HUES48 (cell line): ENCODE data around the gene DUSP15.
"Not testable (repeated sequence)": the region's sequence is repeated elsewhere in the genome, so short reads cannot be mapped to it uniquely, and the experiment has no call there.

ENCODE experiments used
- H3K27ac ChIP-seq: one replicate; pipeline ENCODE4 v1.7.0; 2013; ENCODE audit warnings: low read depth, low read length, inconsistent platforms
- H3K27me3 ChIP-seq: 2 replicates; pipeline ENCODE4 v1.6.1; 2013; ENCODE audit warnings: mild to moderate bottlenecking, low read length; ENCODE audit not compliant: control insufficient read depth, insufficient read depth
- H3K36me3 ChIP-seq: 2 replicates; pipeline ENCODE4 v1.6.1; 2013; ENCODE audit warnings: low read length; ENCODE audit not compliant: control insufficient read depth, insufficient read depth
- H3K4me1 ChIP-seq: 2 replicates; pipeline ENCODE4 v1.6.1; 2013; ENCODE audit warnings: mild to moderate bottlenecking, low read length; ENCODE audit not compliant: control insufficient read depth, insufficient read depth
- H3K4me3 ChIP-seq: 2 replicates; pipeline ENCODE4 v1.5.1; 2013; ENCODE audit warnings: mild to moderate bottlenecking, low read depth, low read length
- H3K9ac ChIP-seq: 2 replicates; pipeline ENCODE4 v1.6.1; 2013; ENCODE audit warnings: mild to moderate bottlenecking, low read depth, low read length, moderate library complexity
- H3K9me3 ChIP-seq: 2 replicates; pipeline ENCODE4 v1.6.1; 2013; ENCODE audit warnings: low read length; ENCODE audit not compliant: control insufficient read depth, insufficient read depth

The DUSP15 gene

GRCh38 chr20:31817461-31817860 is 52.9 kb downstream of the DUSP15 start:
- H3K9ac ChIP-seq = no peak overlapping the region
- no peaks in the 10 kb centered on the region for H3K27me3 ChIP-seq
- peaks cover 10% of the 10 kb centered on the region; the same call in 1 of the 2 replicates for H3K4me1 ChIP-seq
- no peaks in the 10 kb centered on the region for H3K36me3 ChIP-seq
- H3K9me3 ChIP-seq = no peaks in the 10 kb centered on the region
- no peak overlapping the region for H3K27ac ChIP-seq
- H3K4me3 ChIP-seq = no peak overlapping the region

DNA sequence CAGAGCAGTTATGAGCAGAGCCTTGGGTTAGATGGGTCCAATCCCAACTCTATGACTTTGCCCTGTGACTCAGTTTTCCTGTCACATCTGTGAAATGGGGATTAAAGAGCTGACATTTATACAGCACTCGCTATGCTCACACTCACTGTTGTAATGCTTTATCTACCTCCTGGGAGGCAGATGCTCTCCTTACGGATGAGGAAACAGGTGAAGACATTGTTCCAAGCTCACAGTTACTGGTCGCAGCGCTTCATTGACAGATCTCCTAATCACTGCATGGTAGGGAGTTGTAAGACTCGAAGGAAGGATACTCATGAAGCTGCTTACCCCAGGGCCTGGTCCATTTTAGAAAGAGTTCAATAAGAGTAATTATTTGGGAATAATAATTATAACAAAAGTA is 54.1 kb downstream of the DUSP15 start:
- Histone ChIP-seq H3K9ac (no peak overlapping the region), H3K36me3 (no peaks in the 10 kb centered on the region), H3K4me3 (no peak overlapping the region), H3K27ac (no peak overlapping the region), H3K9me3 (no peaks in the 10 kb centered on the region), H3K27me3 (no peaks in the 10 kb centered on the region), H3K4me1 (peaks cover 10% of the 10 kb centered on the region; the same call in 1 of the 2 replicates)

DNA sequence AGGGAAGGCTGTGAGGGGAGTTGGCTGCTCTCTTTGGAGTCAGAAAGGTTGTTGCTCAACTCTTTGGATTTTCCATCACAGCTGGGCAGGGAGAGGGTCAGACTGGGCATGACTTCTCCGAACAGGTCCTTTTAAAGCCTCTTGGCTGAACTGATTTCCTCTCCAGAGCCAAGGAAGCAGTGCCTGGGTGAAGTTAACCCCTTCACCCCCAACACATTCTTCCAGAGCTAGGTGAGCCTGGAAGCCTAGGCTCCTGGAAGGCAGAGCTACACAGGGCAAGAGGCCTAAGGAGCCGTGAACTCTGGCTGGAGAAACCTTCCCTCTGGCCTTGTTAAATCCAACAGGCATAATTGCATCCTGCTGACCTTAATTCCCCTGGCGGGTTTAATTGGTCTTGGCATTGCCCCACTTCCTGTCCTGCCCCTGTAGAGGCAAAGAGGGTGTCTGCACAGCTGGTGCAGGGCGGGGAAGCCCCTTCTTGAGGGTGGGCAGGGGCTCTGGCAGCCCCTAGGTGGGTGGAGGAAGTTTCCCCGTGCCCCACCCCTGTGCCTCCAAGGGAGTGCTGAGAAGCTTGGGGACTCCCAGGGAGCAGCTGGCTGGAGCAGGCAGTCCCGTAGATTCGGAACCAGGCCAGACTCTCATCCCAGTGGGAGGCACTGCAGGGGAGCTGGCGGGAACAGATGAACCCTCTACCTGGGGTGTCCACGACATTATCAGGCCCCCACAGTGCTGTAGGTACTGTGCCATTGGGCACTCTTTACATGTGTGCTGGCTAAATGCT is 54.7 kb downstream of the DUSP15 start:
- no peak overlapping the region for H3K4me3 ChIP-seq
- H3K9me3 ChIP-seq = no peaks in the 10 kb centered on the region
- H3K27ac ChIP-seq = no peak overlapping the region
- no peaks in the 10 kb centered on the region for H3K36me3 ChIP-seq
- no peaks in the 10 kb centered on the region for H3K27me3 ChIP-seq
- H3K9ac ChIP-seq = no peak overlapping the region
- peaks cover 10% of the 10 kb centered on the region; the same call in 1 of the 2 replicates for H3K4me1 ChIP-seq

DNA sequence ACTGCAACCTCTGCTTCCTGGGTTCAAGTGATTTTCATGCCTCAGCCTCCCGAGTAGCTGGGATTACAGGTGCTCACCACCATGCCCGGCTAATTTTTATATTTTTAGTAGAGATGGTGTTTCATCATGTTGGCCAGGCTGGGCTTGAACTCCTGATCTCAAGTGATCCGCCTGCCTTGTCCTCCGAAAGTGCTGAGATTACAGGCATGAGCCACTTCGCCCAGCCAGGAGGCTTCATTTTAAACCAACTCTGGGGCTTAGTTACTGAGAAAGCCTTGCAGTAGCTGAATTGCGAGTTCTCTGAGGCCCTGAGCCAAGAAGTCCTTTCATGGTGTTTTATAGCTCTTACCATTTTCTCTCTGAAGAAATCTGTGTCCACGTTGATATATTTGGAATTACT is 56.2 kb downstream of the DUSP15 start:
- not testable (repeated sequence) for H3K27me3 ChIP-seq, H3K9me3 ChIP-seq, H3K4me1 ChIP-seq, H3K4me3 ChIP-seq, H3K27ac ChIP-seq, H3K36me3 ChIP-seq, H3K9ac ChIP-seq

DNA sequence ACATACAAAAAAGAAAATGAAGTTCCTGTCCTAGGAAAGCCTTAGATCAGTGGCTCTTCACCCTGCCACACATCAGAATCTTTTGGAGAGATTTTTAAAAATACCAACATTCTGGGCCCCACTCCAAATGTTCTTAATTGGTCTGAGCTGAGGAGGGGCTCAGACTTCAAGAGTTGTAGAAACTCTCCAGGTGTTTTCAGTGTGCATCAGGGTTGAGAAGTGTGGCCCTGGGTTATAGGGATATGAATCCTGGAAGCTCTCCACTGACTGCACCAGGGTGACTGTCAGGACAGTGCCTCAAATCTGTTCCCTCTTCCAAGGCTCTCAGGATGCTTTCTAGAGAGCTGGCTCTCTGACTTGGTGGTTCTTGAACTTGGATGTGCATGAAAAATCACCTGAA is 56.7 kb downstream of the DUSP15 start:
- H3K9ac ChIP-seq = no peak overlapping the region
- no peaks in the 10 kb centered on the region for H3K36me3 ChIP-seq
- no peak overlapping the region for H3K27ac ChIP-seq
- H3K9me3 ChIP-seq = no peaks in the 10 kb centered on the region
- no peak overlapping the region for H3K4me3 ChIP-seq
- H3K27me3 ChIP-seq = no peaks in the 10 kb centered on the region
- H3K4me1 ChIP-seq = peaks cover 10% of the 10 kb centered on the region; the same call in 1 of the 2 replicates

GRCh38 chr20:31811796-31812728 is 58.3 kb downstream of the DUSP15 start:
- Histone ChIP-seq H3K27ac (no peak overlapping the region), H3K4me1 (peaks cover 10% of the 10 kb centered on the region; the same call in 1 of the 2 replicates), H3K4me3 (no peak overlapping the region), H3K27me3 (no peaks in the 10 kb centered on the region), H3K36me3 (peaks cover 3% of the 10 kb centered on the region; the same call in 1 of the 2 replicates), H3K9ac (no peak overlapping the region), H3K9me3 (no peaks in the 10 kb centered on the region)

DNA sequence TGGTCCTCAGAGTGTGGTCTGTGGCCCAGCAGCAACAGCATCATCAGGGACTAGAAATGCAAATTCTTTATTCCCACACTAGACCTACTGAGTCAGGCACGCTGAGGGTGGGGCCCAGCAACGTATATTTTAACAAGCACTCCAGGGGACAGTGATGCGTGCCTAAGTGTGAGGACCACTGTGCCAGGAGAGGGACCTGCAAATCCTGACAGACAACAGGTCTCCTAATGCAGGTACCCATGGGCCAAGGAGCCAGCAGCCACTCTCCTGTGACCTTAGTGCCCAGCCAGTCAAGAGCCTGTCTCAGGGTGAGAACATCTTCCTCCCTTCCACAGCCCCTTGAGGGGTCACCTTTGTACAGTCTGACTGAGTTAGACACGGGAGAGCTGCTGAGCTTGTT is 59.1 kb downstream of the DUSP15 start:
- Histone ChIP-seq H3K36me3 (peaks cover 11% of the 10 kb centered on the region), H3K4me3 (no peak overlapping the region), H3K27me3 (no peaks in the 10 kb centered on the region), H3K27ac (no peak overlapping the region), H3K9me3 (no peaks in the 10 kb centered on the region), H3K9ac (no peak overlapping the region), H3K4me1 (peaks cover 10% of the 10 kb centered on the region; the same call in 1 of the 2 replicates)
